NB4 (cell line): ENCODE results near the gene DPP4.

Source experiments
- MYC ChIP-seq: IDR thresholded peaks from 2 replicates; pipeline ENCODE4 v1.6.1; 2011; ENCODE audit warnings: low read depth, low read length
- POLR2A ChIP-seq: IDR thresholded peaks from 2 replicates; pipeline ENCODE4 v1.6.1; 2011; ENCODE audit warnings: mild to moderate bottlenecking; ENCODE audit not compliant: insufficient read length; ENCODE audit errors: extremely low read depth
- TF ChIP-seq, protein P1 (sequence below): IDR thresholded peaks from one replicate; pipeline ENCODE4 v1.5.1; 2012; ENCODE audit warnings: low read depth, low read length
- TF ChIP-seq, protein P2 (sequence below): IDR thresholded peaks from 2 replicates; pipeline ENCODE4 v1.6.1; 2011; ENCODE audit warnings: low read depth, low read length

DNA sequence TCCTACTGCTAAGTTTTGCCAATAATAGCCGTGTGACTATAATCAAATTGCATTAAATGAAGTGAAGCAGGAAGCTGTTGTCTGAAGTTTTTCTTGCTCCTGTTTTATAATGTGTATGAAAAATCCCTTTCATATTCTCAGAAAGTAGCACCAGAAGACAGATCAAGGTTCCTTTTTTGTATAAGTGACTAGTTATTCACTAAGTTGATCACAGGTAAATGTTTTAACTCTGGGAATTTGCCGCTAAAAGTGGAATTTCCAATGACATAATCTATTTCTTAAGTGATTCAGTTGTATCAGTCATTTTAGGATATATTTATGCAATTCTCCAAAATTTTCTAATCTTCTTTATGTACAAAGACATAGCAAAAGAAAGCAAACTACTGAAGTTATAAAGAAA lies 99.6 kb downstream of the DPP4 start:
- TF ChIP-seq, protein P1, sequence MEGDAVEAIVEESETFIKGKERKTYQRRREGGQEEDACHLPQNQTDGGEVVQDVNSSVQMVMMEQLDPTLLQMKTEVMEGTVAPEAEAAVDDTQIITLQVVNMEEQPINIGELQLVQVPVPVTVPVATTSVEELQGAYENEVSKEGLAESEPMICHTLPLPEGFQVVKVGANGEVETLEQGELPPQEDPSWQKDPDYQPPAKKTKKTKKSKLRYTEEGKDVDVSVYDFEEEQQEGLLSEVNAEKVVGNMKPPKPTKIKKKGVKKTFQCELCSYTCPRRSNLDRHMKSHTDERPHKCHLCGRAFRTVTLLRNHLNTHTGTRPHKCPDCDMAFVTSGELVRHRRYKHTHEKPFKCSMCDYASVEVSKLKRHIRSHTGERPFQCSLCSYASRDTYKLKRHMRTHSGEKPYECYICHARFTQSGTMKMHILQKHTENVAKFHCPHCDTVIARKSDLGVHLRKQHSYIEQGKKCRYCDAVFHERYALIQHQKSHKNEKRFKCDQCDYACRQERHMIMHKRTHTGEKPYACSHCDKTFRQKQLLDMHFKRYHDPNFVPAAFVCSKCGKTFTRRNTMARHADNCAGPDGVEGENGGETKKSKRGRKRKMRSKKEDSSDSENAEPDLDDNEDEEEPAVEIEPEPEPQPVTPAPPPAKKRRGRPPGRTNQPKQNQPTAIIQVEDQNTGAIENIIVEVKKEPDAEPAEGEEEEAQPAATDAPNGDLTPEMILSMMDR: no peak
- TF ChIP-seq POLR2A: no peak
- no peak for TF ChIP-seq MYC
- TF ChIP-seq, protein P2, sequence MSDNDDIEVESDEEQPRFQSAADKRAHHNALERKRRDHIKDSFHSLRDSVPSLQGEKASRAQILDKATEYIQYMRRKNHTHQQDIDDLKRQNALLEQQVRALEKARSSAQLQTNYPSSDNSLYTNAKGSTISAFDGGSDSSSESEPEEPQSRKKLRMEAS: no peak
